ENCODE results near the gene MRO.

MRO gene

DNA sequence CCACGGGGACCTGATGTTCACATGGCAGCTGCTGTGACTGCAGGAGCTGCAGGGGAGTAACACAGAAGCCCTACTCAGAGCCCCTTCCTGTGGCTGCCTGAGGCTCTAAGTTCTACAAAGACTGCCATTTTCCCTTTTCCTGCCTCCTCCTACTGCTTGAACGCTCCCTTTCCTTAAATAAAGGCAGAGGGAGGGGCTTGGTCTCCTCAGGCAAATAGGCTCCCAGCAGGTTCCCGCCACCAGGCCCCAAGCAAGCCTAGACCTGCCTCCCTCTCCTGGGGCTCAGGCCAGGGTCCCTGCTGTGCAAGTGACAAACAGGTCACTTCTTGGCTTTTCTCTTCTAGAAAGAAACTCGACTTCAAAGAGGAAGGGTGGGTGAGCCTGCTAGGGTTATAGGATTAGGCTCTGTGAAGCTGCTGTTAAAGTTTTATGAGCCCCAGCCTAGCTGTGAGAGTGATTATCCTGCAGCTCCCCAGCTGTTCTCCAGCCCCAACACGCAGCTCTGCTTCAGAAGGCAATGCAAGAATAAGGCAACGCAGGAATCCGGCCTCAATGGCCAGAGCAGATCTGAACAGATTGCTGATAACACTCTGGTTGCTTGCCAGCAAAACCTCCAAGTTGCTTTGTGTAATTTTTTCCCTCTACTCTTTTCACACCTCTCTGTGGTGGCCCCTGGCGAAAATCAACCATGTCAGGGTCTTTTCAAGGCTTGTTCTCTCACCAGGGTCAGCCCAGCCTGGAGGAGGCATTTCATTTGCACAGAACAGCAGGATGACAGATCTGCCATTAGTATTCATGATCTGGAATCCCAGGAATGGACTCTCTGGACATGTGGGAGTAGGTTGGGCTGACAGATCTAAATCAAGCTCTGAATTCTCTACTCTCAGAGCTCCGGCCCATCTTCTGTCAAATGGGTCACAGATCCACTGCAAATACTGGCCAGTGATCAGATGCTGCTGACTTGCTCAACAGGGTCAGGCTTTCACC lies 71.3 kb downstream of the MRO start:
- DNase-seq, result no peak

DNA sequence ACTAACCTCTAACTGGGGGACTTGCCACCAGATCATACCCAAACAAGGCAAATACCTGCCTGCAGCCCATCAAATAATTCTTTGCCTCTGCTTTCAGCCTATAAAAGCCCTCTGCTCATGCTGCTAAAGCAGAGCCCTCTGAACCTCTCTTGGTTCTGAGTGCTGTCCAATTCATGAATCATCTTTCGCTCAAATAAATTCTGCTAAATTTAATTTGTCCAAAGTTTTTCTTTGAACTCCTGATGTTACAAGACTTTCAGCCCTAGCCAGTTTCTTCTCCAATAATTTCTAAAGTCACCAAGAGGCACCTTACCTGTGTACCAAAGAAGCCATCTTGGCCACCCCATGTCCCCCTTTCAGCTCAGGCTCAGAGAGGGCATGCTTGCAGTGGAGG lies 72.0 kb downstream of the MRO start:
- no peak for DNase-seq

DNA sequence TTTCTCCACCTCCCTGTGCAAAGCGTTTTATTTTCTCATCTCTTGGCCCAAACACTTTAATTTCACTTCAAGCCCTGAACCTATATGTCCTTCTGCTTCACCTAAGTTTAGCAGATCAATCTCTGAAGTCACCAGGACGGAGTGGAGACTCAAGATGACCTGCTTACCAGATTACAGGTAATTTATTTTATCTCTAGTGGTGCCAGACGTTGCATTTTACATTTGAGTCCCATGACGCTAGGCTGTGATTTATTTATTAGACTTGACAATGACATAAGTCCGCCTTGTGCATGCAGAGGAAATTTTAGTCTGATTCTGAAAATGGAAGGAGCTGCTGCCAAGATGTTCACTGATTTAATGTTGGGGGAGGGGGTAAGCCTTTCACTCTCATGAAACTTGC lies 73.9 kb downstream of the MRO start:
- DNase-seq, result no peak
